GM18520 (cell line): ENCODE measurements around the gene NUDC.

Experiments
- ATAC-seq: cut with Tn5 transposase; IDR thresholded peaks from one replicate; pipeline ENCODE4 v1.9.1; 2021; ENCODE audit not compliant: unreplicated experiment

NUDC gene

DNA sequence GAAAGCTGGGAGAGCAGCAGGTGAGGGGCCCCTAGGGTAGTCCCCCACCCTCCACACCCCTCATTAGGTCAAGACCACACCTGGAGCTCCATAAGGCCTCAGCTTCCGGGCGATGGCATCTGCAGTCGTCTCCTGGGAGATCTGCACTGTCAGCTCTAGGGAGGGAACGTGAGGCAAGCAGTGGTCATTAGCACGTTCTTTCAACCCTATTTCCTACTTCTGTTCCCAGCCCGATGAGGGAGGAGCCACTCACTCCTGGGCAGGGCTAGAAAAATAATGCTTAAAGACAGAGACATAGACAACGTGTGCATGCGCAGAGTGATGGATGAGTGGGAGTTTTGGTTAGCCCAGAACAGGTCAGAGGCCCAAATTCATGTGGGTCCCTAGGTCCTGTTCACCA is 29.1 kb downstream of the NUDC start:
- no peak for ATAC-seq

DNA sequence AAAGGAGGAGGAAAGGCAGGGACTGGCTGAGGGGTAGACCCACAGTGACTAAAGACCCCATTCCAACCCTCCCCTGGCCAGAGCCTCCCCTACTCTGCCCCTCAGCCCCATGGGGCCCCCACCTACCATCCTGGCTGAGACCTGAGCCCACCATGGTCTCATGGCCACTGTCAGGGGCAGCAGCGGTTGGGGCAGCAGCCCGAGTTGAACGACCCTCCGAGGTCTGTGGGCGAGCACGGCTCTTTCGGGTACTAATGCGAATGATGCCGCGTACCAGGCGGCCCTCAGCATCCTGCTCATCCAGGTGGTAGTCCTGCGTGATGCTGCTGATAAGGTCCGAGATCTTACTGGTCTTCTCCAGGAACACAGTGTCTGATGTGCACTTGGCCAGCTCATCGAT is 29.7 kb downstream of the NUDC start:
- no peak for ATAC-seq

DNA sequence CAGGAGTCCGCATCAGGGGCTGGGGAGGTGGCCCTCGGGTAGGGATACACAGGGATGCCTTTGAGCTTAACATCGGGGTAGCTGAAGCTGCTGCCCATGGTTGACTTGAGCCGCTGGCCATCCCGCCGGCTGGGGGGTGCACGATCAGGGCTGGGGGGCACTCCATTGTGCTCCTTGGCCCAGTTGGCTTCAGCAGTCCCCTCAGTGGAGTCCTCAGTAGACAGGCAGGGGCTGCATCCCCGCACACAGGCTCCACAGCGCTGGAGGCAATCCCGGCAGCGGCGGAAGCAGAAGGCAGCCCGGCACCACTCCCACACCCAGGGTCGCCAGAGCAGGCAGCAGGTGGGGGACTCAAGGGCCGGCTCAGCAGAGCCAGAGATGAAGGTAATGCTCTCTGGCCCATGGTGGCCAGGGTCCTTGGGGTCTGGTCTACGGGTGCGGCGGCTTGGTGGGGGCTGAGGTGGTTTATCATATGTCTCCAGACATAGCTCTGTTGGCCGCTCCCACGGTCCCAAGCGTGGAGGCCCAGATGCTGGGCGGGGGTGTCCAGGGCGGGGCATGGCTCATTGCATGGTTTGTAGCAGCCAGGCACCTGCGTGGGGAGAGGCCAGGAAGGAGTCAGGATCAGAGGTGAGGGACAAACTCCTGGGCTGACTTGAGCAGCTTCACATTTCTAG is 30.4 kb downstream of the NUDC start:
- no peak for ATAC-seq

DNA sequence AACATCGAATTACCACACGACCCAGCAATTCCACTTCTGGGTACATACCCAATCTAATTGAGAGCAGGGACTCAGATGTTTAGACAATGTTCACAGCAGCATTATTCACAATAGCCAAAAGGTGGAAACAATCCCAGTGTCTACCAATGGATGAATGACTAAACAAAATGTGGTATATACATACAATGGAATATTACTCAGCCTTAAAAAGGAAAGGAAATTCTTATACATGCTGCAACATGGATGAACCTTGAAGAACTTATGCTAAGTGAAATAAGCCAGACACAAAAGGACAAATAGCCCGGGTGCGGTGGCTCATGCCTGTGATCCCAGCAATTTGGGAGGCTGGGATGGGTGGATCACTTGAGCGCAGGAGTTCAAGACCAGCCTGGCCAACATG is 31.8 kb downstream of the NUDC start:
- no peak for ATAC-seq

DNA sequence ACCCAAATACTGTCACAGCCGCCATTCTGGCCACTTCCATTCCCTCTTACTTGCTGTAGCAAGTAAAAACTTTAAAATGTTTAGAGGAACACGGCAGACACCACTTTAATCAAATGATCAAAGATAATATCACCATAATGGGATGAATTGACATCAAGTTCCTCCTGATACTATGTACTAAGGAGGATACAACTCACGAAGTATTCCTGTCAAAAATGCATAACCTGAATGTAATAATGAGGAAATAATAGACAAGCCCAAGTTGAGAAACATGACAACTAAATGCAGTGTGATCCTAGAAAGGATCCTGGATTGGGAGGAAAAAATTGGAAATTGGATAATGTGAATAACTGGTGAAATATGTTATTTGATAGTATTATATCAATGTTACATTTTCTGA is 34.8 kb downstream of the NUDC start:
- no peak for ATAC-seq

DNA sequence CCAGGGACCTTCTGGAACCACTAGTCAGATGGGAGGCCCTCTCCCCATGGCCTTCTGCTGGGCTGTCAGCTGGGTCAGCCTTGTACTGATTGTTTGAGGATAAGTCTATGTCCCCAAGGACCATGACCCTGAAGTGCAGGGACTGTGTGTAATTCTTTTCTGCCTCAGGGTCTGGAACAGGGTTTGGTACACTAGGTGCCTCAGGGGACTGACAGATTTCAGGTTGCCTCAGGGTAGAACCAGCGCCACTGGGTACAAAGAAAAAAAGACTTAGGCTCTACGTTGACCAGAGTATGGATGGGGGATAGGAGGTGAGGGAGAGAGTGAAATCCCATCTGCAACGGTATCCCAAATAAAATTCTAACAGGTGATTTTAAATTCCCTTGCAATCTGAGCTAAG is 35.8 kb downstream of the NUDC start:
- ATAC-seq: no peak

DNA sequence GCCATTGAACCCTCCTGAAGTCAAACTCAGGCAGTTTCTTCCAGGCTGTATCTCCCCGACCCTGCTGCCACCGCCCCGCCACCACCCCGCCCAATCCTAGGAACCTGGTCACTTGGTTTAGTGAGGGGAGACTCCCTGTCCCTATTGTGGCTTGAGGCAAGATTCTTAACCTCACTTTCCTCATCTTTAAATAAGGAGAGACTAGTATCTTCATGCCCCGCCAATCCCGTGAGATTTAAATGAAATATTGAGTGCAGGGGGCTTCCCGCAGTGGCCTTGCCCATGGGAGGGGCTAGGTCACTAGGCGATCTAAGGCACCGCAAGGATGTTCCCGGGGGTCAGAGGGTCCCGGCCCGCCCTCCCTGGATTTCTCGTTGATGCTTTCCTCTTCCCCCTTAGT is 37.7 kb downstream of the NUDC start:
- no peak for ATAC-seq

DNA sequence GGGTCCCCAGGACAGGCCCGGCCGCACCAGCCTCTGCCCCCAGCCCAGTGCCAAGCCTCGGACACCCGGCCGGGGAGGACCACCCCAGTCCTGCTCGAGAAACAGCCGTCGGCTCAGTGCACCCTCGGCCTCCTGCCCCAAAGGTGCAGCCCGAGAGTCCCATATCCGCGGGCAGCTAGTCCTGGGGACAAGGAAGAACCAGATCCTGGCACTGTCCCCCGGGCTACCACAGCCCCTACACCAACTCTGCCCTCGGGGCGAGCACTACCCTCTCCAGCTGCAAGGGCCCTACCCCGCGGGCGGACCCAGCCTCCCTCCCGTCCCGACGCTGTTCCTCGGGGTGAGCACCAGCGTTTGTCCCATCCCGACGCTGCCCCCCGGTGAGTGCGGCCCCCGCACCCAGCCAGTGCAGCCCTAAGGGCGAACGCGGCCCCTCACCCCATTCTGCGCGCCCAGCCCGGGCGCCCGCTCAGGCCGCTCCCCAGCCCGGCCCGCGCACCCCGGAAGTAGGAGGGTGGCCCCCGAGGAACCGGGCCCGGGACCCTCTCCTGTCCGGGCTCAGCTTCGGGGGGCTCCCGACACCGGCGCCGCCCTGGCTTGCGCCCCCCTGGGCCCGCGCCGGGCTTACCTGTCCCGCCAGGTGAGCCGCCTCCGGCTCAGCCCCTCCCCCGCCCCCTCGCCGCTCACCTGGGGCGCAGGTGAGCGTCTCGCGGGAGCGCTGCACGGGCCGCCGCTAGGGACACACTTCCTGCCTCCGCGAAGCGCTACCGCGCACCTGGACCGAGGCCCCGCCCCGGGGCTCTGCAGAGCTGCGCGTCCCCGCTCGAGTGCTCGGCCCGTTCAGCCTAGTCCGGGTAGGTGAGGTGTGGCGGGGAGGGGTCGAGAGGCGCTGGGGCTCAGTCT is 38.4 kb downstream of the NUDC start, which contains the start of gene KDF1:
Gene KDF1 (minus strand): TSS at position 747 of the 903 bp plus-strand sequence. CDS start 8,088 bp downstream, outside the sequence.
- no peak for ATAC-seq

DNA sequence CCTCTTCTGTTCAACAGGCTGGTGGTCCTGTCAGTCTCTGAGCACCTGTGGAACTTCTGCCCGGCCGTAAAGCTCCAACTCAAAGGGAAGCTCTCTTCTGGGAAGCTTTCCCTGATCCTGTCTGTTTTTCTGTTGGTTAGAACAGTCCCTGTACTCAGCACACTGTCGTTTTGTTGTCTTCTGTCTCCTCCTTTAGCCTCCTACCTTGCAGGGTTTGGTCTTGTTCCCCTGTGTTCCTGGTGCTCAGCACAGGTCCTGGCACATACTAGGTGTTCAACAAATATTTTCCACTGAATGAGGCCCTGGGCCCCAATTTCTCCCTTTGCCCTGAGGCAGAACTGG is 39.1 kb downstream of the NUDC start:
- no peak for ATAC-seq

DNA sequence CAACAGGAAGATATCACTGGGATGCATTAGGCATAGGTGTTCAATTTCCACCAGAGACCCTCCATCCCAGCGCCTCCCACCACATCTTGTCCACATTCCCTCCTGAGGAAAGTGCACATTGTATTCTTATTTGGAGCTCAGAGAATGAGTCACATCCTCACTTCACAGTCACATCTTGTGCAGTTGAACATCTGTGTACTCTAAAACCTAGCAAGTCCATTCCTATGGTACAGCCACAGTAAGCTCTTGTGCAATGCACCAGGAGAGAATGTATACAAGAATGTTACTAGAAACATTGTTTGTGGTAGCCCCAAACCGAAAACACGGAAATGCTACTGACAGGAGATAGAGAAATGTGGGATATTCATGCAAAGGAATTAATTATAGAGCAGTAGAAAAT is 40.3 kb downstream of the NUDC start:
- ATAC-seq: no peak

DNA sequence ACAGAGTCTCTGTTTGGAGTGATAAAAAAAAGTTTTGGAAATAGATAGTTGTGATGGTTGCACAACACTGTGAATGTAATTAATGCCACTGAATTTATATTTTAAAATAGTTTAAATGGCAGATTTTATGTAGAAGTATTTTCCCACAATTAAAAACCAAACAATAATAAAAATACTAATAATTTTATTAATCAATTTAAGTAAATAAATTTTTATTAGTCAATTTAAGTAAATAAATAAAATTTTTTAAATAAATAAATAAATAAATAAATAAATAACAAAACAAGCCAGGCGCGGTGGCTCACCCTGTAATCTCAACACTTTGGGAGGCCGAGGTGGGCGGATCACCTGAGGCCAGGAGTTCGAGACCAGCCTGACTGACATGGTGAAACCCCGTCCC is 43.7 kb downstream of the NUDC start:
- no peak for ATAC-seq

DNA sequence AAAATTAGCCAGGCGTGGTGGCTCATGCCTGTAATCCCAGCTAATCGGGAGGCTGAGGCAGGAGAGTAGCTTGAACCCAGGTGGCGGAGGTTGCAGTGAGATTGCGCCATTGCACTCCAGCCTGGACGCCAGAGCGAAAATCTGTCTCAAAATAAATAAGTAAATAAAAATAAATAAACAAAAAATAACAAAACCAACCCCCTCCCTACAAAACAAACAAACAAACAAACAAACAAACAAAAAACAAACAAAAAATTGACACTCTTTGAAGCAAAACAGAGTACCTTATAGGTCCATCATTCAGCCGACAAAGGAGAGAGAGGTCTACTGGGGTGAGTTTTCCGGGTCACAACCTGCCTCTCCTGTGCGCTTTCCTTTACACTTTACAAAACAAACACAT is 44.1 kb downstream of the NUDC start:
- no peak for ATAC-seq

DNA sequence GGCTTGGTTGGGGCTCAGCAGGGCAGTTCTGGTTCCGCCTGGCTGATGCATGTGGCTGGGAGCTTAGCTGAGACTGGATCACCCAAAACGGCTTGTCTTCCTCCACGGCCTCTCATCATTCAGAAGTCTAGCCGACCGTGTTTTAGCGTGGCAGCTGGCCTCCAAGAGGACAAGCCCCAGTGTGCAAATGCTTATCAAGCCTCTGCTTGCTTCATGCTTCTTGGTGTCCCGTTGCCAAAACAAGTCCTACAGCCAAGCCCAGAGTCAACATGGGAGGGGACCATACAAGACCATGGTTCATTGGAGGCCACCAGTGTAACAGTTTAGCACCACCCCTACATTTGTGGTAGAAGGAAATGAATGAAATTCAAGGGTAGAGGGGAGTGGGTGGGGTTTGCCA is 49.3 kb downstream of the NUDC start:
- ATAC-seq: no peak

DNA sequence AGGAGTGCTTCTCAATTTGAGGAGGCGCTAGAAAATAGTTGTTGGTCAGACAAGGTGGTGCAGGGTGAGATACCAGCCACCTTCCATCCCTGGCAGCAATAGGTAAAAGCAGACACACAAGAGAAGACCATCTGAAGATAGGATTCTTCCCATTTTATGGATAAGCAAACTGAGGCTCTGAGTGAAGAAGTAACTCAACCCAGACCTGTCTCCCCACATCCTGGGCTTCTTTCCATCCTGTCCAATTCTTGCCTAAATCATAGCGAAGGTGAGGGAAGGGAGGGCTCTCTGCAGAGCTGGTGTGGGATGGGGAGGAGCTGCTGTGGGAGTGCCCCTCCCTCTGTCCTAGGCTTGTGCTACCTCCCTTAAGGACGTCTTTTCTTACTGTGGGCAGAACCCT is 50.0 kb downstream of the NUDC start:
- no peak for ATAC-seq

DNA sequence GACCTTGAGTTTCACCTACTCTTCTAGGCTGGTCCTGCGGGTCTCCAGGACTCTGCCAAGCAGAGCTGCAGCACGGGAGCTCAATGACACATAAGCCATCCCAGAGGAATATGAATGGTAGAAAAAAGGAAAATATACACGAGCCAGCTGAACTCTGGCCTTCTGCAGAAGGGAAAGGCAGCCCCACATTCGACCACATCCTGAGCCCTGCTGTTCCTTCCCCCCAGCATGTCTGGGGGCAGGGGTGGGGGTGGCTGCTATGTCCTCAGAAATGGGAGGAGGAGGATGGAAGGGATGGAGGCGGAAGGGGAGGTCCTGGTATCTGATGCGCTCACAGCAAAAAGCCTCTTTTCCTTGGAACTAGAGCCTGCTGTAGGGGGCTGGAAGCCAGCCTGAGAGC is 50.8 kb downstream of the NUDC start:
- no peak for ATAC-seq

DNA sequence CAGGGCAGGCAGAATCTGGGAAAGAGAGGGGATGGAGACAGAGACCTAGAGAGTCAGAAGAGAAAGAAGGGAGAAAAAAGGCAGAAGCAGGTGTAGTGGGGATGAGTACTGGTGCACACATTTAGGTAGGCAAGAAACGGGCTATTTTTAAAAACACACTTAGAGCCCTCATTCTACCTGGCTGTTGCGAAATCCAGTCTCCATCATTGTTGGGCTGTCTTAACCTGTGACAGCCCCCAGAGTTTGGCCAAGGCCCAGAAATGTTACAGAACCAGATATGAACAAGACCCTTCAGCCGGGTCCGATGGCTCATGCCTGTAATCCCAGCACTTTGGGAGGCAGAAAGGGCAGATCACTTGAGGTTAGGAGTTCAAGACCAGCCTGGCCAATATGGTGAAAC is 51.3 kb downstream of the NUDC start:
- ATAC-seq: no peak

DNA sequence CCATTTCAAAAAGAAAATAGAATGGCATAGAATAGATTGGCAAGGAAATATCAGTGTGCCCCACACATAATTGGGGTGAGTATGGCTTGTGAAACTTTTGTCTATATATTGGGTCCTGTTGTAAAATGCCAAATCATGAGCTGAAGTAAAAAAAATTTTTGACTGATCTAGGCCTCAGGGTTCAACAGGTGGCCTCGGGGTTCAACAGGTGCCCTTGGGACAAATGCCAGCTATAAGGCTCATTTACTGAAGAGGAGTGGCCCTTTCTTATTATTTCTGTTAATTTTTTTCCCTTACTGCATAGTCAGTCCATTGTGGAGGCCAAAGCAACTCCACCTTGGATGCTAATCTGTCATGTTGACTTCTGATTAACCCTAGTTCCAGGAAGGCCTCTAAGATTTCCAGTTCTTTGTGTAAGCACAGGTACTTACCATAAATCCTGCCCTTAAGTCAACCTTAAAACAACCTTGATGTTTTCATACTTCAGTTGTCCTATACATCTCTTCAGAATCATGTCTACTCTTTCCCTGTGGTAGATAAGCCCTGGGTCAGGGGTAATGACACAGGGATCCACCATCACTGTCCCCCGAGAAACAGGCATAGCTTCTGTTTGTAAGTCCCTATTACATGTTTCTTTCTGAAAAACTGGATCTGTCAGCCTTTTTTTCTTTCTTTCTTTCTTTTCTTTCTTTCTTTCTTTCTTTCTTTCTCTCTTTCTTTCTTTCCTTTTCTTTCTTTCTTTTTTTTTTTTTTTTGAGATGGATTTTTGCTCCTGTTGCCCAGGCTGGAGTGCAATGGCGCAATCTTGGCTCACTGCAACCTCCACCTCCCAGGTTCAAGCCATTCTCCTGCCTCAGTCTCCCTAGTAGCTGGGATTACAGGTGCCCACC is 55.3 kb downstream of the NUDC start:
- ATAC-seq: no peak

DNA sequence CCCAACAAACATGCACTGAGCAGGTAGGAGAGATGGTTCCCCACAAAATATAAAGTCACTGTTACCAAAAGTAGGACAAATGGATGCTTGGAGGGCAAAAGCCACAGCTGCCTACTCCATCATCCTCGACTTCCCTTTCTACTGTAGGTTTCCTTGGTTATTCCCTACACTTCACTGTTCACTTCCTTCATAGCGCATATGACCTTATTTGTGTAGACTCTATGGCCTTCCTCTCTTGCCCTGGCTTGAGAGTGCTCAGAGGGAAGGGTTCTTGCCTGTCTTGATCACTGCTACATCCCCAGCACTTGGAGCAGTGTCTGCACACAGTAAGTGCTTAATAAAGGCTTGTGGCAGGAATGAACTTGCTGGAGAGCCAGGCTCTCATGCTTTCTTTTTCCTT is 57.4 kb downstream of the NUDC start:
- no peak for ATAC-seq

DNA sequence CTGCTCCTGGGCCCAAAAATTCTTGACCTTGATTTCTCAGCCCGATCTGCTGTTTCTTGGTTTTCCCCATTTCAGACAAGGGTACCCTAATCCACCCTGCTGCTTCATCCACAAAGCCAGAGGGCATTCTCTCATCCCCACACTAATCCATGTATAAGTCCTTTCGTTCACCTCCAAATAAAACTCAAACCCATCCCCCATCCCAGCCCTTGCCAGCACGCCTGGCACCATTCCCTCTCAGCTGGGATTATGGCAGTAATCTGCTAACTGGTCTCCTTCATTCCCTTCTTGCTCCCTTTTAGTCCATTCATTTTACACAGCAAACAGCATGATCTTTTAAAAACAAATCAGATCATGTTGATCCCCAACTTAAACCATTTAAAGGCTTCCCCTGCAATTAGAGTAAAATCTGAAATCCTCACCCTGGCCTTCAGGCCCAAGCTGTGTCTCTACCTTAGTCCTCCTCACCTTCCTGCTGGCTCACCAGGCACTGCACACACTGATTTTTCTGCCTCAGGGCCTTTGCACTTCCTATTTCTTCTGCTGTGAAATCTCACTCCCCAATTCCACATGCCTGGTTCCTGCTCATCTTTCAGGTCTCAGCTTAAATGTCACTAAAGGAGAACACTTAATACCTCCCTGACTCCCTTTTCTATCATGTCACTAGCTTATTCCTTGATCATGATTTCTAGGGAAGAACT is 59.8 kb downstream of the NUDC start:
- ATAC-seq: no peak

DNA sequence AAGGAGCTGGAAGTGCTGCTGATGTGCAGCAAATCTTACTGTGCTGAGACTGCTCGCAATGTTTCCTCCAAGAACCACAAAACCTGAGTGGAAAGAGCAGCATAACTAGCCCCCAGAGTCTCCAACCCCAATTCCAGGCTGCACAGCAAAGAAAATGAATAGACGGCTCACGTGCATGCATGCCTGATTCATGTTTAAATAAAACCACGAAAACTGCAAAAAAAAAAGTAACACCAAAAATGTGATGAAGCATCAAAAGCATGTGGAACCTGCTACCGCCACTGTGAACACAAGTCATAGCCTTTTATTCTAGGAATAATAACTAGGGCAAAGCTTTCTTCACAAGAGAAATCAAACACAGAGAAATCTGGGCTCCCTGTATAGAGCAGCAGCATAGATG is 62.3 kb downstream of the NUDC start:
- ATAC-seq: no peak

DNA sequence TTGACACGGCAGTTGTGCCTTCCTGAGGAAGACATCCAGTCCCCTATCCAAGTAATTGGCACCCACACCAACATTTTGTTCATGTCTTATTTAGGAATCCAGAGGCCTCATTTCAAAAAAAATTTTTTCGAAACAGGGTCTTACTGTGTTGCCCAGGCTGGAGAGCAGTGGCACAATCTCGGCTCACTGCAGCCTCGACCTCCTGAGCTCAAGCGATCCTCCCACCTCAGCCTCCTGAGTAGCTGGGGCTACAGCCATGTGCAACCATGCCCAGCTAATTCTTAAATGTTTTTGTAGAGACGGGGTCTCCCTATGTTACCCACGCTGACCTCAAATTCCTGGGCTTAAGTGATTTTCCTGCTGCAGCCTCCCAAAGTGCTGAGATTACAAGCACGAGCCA is 62.7 kb downstream of the NUDC start:
- no peak for ATAC-seq
